Islet precursor cell (in vitro differentiated cells): ENCODE data around the gene CSKMT.
"Not testable (repeated sequence)": the region's sequence is repeated elsewhere in the genome, so short reads cannot be mapped to it uniquely, and the experiment has no call there.

ENCODE experiments used
- DNase-seq: peaks from one replicate; pipeline ENCODE4 v3.0.0-alpha.2; 2018

CSKMT gene

DNA sequence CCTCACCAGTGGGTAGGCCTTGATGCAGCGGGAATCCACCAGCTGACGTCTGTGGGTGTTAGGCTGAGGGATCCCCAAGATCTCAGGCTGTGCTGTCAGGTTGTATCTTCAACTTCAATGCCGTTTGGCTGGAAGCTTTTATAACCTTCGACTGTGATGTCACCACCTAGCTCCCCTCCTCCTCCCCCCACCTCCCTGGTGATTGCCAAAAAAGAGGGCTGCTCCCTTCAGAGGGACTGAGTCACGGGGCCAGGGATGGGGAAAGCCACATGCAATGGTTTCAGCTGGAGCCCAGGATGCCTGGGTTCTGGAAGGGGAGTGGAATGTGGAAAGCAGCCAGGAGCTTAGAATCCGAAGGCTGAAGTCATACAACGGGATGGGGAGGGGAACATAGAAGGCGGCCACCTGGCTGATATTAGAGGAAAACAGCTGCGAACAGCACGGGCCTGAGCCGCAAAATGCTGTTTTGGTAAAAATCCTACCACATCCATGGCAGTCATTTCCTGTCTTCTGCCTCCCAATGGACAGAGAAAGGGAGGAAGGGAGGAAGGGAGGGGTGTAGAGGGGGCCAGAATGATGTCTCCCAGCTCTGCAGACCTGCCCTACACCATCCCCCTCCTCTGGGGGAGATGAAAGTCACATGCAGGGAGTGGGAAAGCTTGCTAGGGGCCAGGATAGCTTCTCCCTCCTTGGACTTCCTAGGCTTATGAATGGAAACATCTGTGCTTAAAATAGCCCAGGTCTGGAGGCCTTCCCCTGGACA lies 24.5 kb downstream of the CSKMT start, which contains the start of gene LRRN4CL:
Gene LRRN4CL, minus strand, starts transcription at position 110 of the 763 bp plus-strand sequence. CDS start 1,022 bp downstream, outside the sequence.
- no peak for DNase-seq

DNA sequence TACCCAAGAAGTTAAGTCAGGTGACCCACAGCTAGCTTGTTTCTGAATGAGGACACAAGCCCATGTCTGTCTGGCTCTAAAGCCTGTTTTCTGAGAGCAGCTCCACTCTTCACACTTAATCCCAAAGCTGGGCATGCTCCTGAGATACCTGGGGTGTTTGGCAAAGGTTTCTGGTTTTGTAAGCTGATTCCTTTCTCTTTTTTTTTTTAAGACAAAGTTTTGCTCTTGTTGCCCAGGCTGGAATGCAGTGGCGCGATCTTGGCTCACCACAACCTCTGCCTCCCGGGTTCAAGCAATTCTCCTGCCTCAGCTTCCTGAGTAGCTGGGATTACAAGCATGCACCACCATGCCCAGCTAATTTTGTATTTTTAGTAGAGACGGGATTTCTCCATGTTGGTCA lies 28.5 kb downstream of the CSKMT start:
- not testable (repeated sequence) for DNase-seq

DNA sequence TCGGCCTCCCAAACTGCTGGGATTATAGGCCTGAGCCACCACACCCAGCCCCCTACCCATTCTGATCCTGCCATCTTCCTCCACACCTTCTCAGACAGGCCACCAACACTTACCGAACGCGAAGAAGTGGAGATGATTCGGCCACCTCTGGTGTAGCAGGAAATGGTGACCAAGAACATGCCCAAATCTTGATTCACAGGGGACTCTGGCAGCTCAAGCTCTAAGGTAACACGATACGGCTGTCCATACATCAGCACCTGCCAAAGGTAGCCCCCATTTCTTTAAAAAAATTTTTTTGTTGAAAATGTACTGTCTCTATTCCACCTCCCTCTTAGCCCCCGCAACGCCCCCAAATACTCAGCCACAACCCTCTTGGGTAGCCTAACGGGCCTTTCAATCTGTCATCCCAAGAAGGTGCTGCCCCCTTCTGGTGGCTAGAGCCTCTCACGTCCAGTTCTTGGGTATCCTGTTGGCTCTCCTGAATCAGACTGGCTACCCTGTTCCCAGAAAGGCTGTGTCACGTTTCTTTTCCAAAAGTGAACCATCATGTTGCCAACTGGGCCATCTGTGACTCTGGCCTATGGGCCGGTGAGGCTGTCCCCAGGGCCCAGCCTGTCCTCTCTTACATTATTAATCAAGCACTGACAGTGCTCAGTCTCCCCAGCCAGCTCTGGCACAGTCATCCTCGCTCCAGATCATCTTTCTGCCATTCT lies 29.5 kb downstream of the CSKMT start:
- peak; percentile 84 for DNase-seq

DNA sequence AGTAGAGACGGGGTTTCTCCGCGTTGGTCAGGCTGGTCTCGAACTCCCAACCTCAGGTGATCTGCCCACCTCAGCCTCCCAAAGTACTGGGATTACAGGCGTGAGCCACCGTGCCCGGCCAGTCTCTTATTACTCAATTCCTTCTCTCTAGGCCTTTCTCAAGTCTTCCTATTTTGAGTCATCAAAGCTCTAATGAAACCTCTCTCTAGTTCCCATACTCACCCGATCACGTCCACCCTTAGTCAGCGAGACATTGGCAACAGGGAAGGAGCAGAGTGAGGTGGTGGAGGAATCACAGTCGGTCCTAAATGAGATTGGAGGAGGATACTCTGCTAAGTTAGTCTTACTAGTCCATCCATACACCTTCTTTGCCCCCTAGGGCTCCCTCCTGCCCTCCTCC lies 37.1 kb downstream of the CSKMT start:
- DNase-seq, result no peak

DNA sequence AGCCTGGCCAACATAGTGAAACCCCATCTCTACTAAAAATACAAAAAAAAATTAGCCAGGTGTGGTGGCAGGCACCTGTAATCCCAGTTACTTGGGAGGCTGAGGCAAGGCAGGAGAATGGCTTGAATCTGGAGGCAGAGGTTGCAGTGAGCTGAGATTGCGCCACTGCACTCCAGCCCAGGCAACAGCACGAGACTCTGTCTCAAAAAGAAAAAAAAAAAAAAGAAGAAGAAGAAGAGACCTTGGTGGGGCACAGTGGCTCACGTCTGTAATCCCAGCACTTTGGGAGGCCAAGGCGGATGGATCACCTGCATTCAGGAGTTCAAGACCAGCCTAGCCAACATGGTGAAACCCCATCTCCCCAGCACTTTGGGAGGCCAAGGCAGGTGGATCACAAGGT lies 38.8 kb downstream of the CSKMT start:
- not testable (repeated sequence) for DNase-seq

DNA sequence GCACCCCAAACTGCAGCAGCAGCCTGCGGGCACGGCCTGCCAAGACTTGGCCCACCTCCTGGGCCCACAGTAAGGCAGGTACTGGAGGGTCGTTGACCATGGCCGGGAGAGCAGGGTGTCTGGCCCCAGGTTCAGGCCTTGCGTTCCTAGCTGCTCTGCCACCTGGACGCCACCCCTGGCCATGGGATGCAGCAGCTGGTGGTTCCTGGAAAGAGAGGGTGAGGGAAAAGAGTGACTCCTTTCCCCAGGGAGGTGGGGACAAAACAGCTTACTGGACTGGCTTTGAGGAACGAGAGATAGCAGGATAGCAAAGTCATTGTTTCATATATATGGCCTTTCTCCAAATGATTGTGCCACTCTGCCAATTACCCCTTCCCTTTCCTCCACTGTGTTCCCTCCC lies 40.3 kb downstream of the CSKMT start:
- DNase-seq, result no peak

DNA sequence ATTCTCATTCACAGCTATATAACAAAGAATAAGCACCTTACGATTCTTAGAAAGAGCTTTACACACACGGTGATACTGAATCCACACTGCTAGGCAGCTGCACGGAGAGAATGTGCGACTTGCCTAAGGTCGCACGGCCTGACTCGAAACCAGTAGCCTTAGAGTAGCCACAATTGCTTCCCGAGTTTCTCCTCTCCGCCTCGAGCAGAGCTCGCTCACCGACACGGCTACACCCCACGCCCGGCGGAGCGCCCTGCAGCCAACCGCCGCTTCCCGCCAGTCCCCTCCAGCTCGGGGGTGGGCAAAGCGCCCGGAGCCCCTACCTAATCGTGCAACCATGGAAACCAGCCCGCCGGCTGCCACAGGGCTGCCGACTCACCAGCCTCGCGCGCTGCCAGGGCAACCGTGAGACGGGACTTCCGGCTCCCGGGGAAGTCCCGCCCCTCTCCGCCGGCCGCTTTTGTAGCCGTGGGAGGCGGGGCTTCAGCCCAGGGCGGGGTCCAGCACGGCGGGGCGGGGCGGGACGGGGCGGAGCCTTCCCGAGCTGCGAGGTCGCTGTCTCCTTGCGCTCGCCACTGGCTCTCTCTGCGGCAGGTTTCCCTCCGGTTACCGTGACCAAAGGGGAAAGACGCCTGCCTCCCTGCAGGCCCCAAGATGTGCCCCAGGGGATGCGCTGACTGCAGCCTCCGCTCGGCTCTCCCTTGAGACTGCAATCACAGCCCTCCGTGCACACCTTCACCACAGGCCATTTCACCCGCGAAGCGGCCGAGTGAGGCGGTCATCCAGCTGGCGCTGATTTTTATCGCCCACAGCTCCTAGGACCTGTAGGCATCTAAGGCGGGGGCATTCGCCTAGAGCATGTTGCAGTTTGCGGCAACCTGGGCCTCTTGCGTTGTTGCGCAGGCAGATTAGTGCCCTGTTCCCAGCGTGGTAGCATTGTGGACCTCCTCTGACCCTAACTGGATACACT lies 41.1 kb downstream of the CSKMT start:
- peak; percentile 98 for DNase-seq

DNA sequence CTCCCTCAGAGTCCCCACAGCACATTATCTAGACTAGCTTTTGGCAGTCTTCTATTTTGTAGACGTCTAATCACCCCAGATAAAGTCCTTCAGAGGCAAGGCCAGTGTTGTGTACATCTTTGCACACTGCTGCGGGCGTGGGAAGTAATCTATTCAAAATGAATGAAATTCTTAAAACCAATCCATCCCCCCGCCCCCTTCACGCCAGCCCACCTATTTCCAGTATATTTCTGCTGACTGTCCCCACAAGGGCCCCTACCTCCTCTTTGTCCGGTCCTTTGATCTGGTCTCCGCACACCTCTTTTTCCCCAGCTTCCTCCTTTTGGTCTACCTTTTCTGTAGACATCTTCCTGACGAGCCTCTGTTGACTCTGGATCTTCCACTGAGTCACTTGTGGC lies 41.7 kb downstream of the CSKMT start:
- no peak for DNase-seq

DNA sequence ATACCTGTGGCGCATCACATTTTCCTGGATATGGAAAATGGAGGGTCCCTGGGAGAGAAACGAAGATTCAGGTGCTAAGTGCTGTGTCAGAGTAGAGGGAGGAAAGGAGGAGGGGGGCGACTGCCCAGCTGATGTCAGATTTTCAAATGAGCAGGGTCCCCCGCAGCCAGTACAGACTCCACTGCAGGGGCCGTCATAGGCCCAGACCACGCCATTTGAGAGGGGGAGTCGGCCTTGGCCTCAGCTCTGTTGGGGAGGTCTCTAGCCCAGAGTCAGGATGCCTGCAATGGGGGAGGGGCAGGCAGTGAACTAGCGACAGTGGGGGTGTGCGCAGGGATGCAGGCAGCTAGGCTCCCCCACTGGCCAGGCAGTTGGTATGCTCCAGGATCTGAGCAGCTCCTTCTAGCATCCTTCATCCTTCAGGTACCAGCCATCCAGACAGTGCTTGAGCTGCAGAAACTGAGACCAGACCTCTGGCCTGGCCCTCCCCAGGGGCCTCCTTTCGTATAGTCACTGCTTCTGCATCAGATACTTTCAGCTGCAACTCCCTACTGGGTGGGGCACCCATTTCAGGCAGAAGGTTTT lies 42.3 kb downstream of the CSKMT start, which contains the start of the genes BSCL2 and GNG3:
Gene BSCL2, minus strand, starts transcription at position 148 of the 585 bp plus-strand sequence. CDS start 229 bp downstream, outside the sequence.
Gene GNG3, plus strand, starts transcription at position 400 of the 585 bp plus-strand sequence. CDS start 620 bp downstream, outside the sequence.
- peak; percentile 94 for DNase-seq

DNA sequence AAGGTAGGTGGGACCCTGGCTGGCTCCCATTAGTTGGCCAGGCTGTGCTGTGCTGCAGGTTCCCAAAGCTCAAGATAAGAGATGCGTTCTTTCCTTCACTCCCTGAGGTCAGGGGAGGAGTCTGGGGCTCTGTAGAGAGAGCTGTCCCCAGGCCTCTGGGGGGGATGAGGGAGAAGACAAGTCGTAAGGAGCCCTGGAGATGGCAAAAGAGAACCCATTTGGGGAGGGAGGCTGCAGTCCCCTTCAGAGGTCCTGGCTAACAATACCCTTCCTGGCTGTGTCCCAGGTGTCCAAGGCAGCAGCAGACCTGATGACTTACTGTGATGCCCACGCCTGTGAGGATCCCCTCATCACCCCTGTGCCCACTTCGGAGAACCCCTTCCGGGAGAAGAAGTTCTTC lies 43.3 kb downstream of the CSKMT start:
- DNase-seq, result no peak

DNA sequence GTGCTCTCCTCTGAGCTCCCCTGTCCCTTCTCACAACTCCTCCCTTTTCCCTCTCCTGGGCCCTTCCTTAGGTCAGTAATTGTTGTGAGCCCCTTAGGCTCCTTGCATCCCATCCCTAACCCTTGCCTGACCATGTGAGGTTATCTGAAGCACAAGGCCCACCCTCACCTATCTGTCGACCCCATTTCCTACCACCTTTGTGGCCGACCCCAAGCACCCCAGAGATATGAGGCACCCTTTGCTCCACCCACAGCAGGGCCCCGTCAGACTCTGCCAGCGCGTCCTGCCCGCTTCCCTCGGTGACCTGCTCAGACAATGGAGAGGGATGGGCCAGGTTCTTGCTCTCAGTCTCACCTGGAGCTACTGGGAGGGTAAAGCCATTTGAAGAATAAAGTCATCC lies 43.7 kb downstream of the CSKMT start:
- DNase-seq, result peak; percentile 62

DNA sequence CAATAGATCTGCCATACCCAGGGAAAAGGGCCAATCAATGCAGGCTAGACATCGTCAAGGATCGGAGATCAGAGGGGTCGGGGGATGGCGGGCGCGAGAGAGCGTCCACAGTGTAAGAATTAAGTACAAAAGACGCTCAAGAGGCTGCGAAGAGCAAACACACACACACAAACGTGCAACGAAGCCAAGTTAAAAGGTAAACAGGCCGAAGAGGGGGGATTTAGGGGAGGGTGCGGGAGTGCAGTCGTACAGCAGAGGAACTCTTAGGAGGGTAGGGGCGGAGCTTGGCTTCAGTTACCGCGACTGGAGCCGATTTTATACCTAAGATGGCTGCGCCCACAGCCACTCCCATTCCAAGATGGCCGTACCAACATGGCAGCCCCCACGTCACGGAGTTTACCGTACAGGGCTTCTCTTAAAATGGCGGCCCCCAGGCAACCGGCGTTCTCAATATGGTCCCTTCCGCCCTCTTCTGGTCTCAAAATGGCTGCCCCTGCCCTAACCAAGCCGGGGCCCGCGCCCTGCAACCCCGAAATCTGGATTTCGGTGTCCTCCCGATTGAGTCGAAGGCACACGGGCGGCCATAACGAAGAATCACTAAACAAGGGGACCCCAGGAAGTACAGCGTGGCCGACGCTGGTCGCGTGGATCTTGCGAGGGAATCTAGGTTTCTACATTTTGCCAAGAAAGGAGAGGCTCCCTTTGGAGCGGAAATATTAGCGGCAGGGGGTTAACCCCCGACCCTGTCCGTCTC lies 44.3 kb downstream of the CSKMT start:
- peak; percentile 97 for DNase-seq

DNA sequence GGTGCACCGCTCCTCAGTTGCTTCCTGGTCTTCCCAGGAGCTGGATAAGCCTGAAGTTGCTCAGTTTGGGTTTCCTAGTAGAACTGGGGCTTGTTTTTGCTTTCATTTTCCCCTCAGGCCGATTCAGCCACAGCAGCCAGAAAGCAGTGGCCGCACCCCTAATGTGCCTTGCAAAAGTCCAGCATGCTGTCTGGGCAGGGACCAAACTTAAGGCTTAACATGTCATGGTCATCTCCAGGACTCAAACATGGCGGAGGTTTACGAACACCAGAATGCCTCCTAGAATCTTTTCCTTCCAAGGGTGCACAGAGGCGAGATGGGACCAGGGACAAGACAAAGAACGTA lies 44.9 kb downstream of the CSKMT start:
- DNase-seq, result peak; percentile 56

DNA sequence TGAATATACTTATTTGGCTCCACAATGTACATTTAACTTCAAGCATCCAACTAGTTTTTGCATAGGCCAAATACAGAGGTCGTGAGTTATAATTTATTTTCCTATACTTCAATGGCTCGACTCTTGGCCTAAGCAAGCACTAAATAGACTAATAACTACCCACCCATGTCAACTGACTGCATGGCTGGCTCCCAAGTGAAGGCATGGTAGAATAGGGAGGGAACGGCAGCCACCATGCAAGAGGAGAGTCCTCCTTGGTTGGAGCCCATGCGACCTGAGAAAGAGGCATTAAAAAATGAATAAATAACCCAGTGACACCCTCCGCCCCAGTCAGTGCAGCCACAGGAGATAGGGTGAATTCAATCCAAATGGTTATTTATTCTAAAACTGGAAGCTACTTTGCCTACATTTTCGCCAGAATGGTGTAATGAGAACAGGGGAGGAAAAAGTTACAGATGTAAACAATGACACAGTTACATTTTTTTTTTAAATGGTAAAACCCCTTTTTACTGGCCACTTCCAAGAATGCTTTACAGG lies 47.2 kb downstream of the CSKMT start:
- DNase-seq, result no peak

DNA sequence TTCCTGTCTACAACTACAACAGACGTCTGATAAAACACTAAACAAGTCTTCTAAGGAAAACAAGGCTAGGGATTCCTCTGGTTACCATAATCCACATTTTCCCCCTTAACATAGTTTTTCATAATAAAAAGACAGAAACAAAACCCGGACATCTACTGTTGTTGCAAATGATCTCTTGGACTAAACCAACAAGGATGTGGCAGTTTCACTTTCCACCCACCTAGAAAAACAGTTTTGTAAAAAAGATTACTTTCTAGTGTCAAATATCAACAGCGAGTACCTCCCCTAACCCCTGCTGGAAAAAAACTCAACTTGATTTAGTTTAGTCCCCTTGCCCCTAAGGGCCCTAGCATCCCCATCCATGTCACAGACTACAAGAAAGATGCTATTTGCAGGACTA lies 47.7 kb downstream of the CSKMT start:
- no peak for DNase-seq

DNA sequence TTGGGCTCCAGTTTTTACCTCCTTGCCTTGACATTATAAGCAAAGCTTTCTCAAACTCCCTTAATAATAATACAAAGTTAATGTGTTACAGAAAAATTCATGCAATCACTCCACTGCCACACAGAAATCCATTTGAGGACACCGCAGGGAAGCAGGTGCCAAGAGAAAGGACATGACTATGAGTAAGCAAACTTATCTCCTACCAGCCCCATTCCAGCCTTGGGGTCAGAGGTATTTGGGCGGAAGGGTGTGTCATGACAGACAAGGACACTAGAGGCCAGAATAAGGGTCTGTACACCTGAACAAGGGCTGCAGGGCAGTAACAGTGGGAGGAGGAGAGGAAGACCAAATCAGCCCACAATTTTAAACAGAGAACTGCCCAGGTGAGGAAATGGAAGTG lies 48.2 kb downstream of the CSKMT start:
- peak; percentile 58 for DNase-seq

DNA sequence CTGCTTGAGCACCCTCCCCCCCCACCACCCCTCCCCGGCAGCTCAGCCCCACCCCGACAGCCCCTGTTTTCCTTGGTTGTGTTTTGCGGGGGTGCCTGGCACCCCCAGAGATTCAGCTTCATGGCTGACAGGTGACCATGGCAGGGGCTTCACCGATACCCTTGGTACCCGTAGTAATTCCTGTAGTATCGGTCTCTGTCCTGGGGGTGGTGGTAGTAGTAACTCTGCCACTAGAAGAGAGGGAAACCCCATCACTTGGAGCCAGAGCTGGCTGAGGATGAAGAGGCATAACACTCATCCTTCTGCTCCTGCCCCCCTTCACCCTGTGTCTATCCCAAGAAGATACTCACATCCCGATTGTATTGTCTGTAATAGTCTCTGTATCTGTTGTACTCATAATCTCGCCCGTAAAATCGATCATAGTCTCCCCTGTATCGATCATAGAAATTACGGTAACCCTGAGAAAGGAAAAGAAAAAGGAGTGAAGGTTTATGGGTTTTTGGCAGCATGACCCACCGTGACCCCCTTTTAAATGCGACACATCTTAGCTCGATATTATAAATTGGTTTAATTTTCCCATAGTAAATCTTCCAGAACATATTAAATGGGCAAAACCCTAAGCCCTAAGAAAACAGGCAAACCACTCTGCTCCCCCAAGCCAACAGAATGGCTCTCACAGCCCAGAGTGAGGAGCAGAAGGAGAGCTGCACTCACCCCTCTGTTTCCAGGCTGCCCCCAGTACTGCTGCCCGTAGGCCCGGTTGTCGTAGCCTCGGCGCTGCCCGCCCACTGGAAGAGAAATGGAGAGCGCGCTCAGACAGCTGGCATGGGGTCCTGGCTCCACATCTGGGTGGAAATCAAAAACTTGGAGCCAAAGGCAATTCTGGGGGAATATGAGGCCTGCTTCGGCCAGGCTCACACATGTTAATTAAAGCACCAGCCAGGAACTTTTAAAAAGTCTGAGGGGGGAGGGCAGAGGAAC lies 50.3 kb downstream of the CSKMT start:
- no peak for DNase-seq

DNA sequence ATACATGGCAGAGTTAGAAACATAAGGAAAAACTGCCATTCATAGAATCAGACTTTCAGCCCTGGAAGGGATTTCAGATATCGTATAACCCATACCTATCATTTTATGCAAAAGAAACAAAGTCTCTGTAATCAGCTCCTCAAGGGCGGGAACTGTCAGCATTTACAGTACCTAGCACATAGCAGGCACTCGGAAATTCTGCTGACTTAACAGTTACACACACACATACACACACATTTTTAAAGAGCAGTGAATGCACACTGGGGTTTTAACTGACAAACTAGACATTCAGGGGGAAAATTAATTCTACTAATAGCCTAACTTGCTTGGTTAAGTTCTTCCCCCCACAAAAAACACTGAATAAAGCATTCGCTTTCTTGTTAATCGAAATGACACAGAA lies 51.1 kb downstream of the CSKMT start:
- DNase-seq, result no peak

DNA sequence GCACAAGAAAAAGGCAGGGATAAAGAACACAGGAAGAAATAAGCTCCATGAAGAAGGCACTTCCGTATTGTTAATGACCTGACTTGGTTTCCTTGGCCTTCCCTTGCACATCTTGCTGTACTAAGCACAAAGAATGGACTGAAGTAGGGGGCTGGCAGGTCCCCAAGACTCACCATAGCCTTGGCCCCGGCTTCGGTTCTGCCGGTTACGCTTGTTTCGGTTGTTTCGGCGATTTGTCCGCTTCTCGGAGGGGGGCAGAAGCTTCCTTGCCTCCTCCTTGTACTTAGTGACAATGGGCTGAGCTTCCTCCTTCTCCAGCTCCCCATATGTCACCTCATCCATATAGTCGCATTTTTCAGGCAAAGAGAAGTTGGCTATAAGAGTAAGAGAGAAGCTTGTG lies 51.7 kb downstream of the CSKMT start:
- DNase-seq, result no peak
